K562 (cell line): ENCODE results near the gene PRR19. TPM values are rescaled to one million over a fixed set of nuclear protein-coding genes. Genes with fewer than 3 reads are reported as not detected.

Experiments
- ATF7 ChIP-seq: fragments of 450-650 bp; IDR thresholded peaks from 2 replicates; pipeline ENCODE4 v1.7.1; 2014; ENCODE audit warnings: mild to moderate bottlenecking, moderate library complexity
- ELF1 ChIP-seq: fragments of 200-800 bp; sonication (Bioruptor generic); IDR thresholded peaks from 2 replicates; pipeline ENCODE4 v1.6.1; 2016; ENCODE audit warnings: missing genetic modification characterization, missing compliant biosample characterization
- FOXO4 ChIP-seq: fragments of 450-650 bp; formaldehyde crosslinking; IDR thresholded peaks from 2 replicates; pipeline ENCODE4 v1.4.0; 2020; ENCODE audit warnings: mild to moderate bottlenecking, moderate library complexity
- HMBOX1 ChIP-seq: sonication (generic); IDR thresholded peaks from 2 replicates; pipeline ENCODE4 v1.6.1; 2016
- ID3 ChIP-seq, 2 experiments: fragments of 250-450 bp in 1 of 2; fragments of 450-650 bp in 1 of 2; sonication (Bioruptor Pico) in 1 of 2; IDR thresholded peaks; 2 replicates each; pipeline versions ENCODE4 v1.6.1 to v1.8.0; 2016 to 2021; ENCODE audit warnings: mild to moderate bottlenecking in 2 of 2, moderate library complexity in 2 of 2, missing compliant biosample characterization in 1 of 2, missing genetic modification characterization in 1 of 2
- KDM1A ChIP-seq, 2 experiments: fragments of 450-650 bp; IDR thresholded peaks; 2 replicates each; pipeline ENCODE4 v1.6.1; 2016; ENCODE audit warnings: mild to moderate bottlenecking in 2 of 2
- KLF1 ChIP-seq: fragments of 450-650 bp; IDR thresholded peaks from 2 replicates; pipeline ENCODE4 v1.6.1; 2016; ENCODE audit warnings: missing genetic modification characterization, missing compliant biosample characterization
- MAX ChIP-seq: sonication (generic); formaldehyde crosslinking; IDR thresholded peaks from 2 replicates; pipeline ENCODE4 v1.9.0; 2022; ENCODE audit warnings: mild to moderate bottlenecking, missing genetic modification reagents
- PCBP1 ChIP-seq: fragments of 200-400 bp; formaldehyde crosslinking; IDR thresholded peaks from 2 replicates; pipeline ENCODE4 v1.6.1; 2018; ENCODE audit warnings: mild to moderate bottlenecking, low read depth, low read length; ENCODE audit not compliant: poor library complexity, severe bottlenecking
- POLR2AphosphoS5 ChIP-seq: IDR thresholded peaks from 2 replicates; pipeline ENCODE4 v1.6.1; 2011; ENCODE audit warnings: mild to moderate bottlenecking, low read depth, low read length, moderate library complexity; ENCODE audit not compliant: control insufficient read depth, insufficient read depth
- RERE ChIP-seq: sonication (generic); formaldehyde crosslinking; IDR thresholded peaks from 2 replicates; pipeline ENCODE4 v1.8.0; 2023; ENCODE audit warnings: missing genetic modification reagents, mild to moderate bottlenecking, borderline replicate concordance
- SRSF9 ChIP-seq: fragments of 200-400 bp; formaldehyde crosslinking; IDR thresholded peaks from 2 replicates; pipeline ENCODE4 v1.6.1; 2017; ENCODE audit warnings: low read depth, low read length, borderline replicate concordance
- U2AF2 ChIP-seq: fragments of 200-400 bp; formaldehyde crosslinking; optimal IDR thresholded peaks from 2 replicates; pipeline ENCODE3; 2017; ENCODE audit warnings: low read depth, mild to moderate bottlenecking, low read length
- ZBTB43 ChIP-seq: sonication (generic); formaldehyde crosslinking; IDR thresholded peaks from 2 replicates; pipeline ENCODE4 v1.8.0; 2023; ENCODE audit warnings: mild to moderate bottlenecking, missing genetic modification reagents
- ZNF175 ChIP-seq: fragments of 200-800 bp; sonication (Bioruptor generic); IDR thresholded peaks from 2 replicates; pipeline ENCODE4 v1.6.1; 2016; ENCODE audit warnings: low read depth, mild to moderate bottlenecking, missing genetic modification characterization, missing compliant biosample characterization
- polyA plus RNA-seq, 8 experiments: library from polyadenylated mRNA; depleted of rRNA in 4 of 8; stranded (reverse) in 5 of 8; unstranded in 3 of 8; fragments of >200 nt; fragmentation: Nextera tagmentation in 2 of 8; fragmentation: Illumina TruSeq in 1 of 8; extraction: Ambion mirVana in 2 of 8; extraction: Trizol in 1 of 8; gene quantifications; 2 replicates each; pipeline versions ENCODE4 v1.2.1 to v1.2.3, GENCODE V29; 2011 to 2014; ENCODE audit warnings: inconsistent platforms in 1 of 8, missing spikeins in 1 of 8
- total RNA-seq, 7 experiments: library from RNA; depleted of rRNA in 6 of 7; stranded (reverse); fragments of >200 nt in 6 of 7; fragmentation: Illumina TruSeq in 2 of 7; extraction: Trizol in 2 of 7; gene quantifications; 2 replicates each; pipeline versions ENCODE4 v1.2.1 to v1.2.3, GENCODE V29; 2011 to 2021; ENCODE audit warnings: low replicate concordance in 1 of 7

The PRR19 gene
- total and polyA plus RNA-seq, 9 of the 15 experiments (the other 6 are each of a cell fraction or from before 2014, with no cell fraction given), result 0.10 to 1.6 (median 0.54) TPM

GRCh38 chr19:42279902-42280814 is 21.8 kb upstream of the PRR19 start (continued):
- TF ChIP-seq HMBOX1, result no peak
- no peak for TF ChIP-seq SRSF9
- no peak for TF ChIP-seq ZBTB43
- TF ChIP-seq PCBP1, result peak; percentile 97
- TF ChIP-seq ZNF175, result no peak
- TF ChIP-seq ATF7, result peak; percentile 48; the same call in 1 of the 2 replicates
- TF ChIP-seq ELF1 (tag), result no peak
- TF ChIP-seq POLR2AphosphoS5, result no peak; the same call in 1 of the 2 replicates
- peak; percentile 63 for TF ChIP-seq KLF1 (tag)
- TF ChIP-seq FOXO4 (CRISPR knock-in tag), result no peak
- TF ChIP-seq MAX, result peak; percentile 26; the same call in 1 of the 2 replicates
- no peak for TF ChIP-seq RERE
- no peak for TF ChIP-seq U2AF2
- no peak for TF ChIP-seq ID3 (CRISPR knock-in tag; IDR thresholded peaks at IDR 0.05)
- TF ChIP-seq ID3 (tag; IDR thresholded peaks at IDR 0.05), result 0 out of 2 replicates have a peak, but pooled peaks have one; percentile 46
- TF ChIP-seq KDM1A (IDR thresholded peaks at IDR 0.05), result no peak
